Ovary (tissue), 9 donors: ENCODE measurements around the gene HPSE2. TPM values are rescaled to one million over a fixed set of nuclear protein-coding genes. Genes with fewer than 3 reads are reported as not detected.
"Not testable (repeated sequence)": the region's sequence is repeated elsewhere in the genome, so short reads cannot be mapped to it uniquely, and the experiment has no call there.

ENCODE experiments used
- DNase-seq, 5 donors: peaks; one replicate each; pipeline ENCODE4 v3.0.0-alpha.2; 2019 to 2020
- H3K27ac ChIP-seq, 2 donors: fragments of 200-600 bp; one replicate each; pipeline versions ENCODE4 v1.5.1 to v1.8.0; 2019 to 2022
- H3K27me3 ChIP-seq: fragments of 200-600 bp; one replicate; pipeline ENCODE4 v1.8.0; 2022
- H3K36me3 ChIP-seq: fragments of 200-600 bp; sonication (generic); one replicate; pipeline ENCODE4 v1.5.1; 2019
- H3K4me1 ChIP-seq: one replicate; pipeline ENCODE4 v1.8.1; 2013; ENCODE audit warnings: mild to moderate bottlenecking, moderate library complexity; ENCODE audit not compliant: insufficient read depth
- H3K4me3 ChIP-seq: fragments of 200-600 bp; sonication (generic); one replicate; pipeline ENCODE4 v1.5.1; 2017
- H3K9me3 ChIP-seq, 2 donors: fragments of 200-600 bp in 1 of 2; sonication (generic) in 1 of 2; one replicate each; pipeline versions ENCODE4 v1.5.1 to v1.8.1; 2013 to 2019; ENCODE audit warnings: mild to moderate bottlenecking in 1 of 2, moderate library complexity in 1 of 2
- EP300 ChIP-seq: sonication (generic); formaldehyde crosslinking; IDR thresholded peaks from one replicate; pipeline ENCODE4 v1.6.1; 2017; ENCODE audit warnings: antibody characterized with exemption
- POLR2A ChIP-seq: fragments of 450-650 bp; IDR thresholded peaks from one replicate; pipeline ENCODE4 v1.6.1; 2017; ENCODE audit warnings: antibody characterized with exemption, mild to moderate bottlenecking, moderate library complexity
- WGBS, 3 donors: extraction: QIAGEN DNeasy Blood & Tissue Kit in 1 of 3; methylation state at CpG; one replicate each; pipeline versions ENCODE4 v1.1.5 to v1.1.7; 2013 to 2017; 5-methylcytosine and 5-hydroxymethylcytosine counted together
- intact Hi-C, 4 donors: fragments of 100-400 bp; cut with DNase I; formaldehyde crosslinking; loops; one replicate each; pipeline versions ENCODE4 v1.11.0 to v1.15.1; 2022 to 2023
- polyA plus RNA-seq, 2 donors: library from polyadenylated mRNA; stranded (reverse); fragments of 200-250 nt in 1 of 2; fragments of 350-450 nt in 1 of 2; fragmentation: Illumina TruSeq in 1 of 2; extraction: RNeasy Lipid Tissue Mini Kit (QIAGEN cat#74804) in 1 of 2; gene quantifications; one replicate each; pipeline ENCODE4 v1.2.3, GENCODE V29; 2013 to 2014
- total RNA-seq, 7 donors: library from RNA; depleted of rRNA in 2 of 7; stranded (reverse); fragments of >200 nt in 2 of 7; fragmentation: NEBNext Ultra II Directional in 3 of 7; extraction: Animal tissue kit (Norgen Biotek cat#: 25700) in 3 of 7; gene quantifications; one replicate each; pipeline versions ENCODE4 v1.1.0 to v1.2.4, GENCODE V29; 2016 to 2023
- TF ChIP-seq, protein P1 (sequence below), 3 donors: fragments of 450-650 bp in 2 of 3; fragments of 200-600 bp in 1 of 3; IDR thresholded peaks; one replicate each; pipeline versions ENCODE4 v1.5.1 to v1.8.0; 2016 to 2022; ENCODE audit warnings: antibody characterized with exemption in 3 of 3, mild to moderate bottlenecking in 1 of 3
- donor health status: DM: no; HTN: no; CAD: no; lungs with moderate emphysema.
- donor health status: DM: no; HTN: no; CAD: no.
- donor health status: Bipolar disorder and iron deficiency.
- donor health status: DM: yes; HTN: yes; CAD: no.
- donor health status: DM: no; HTN: no; CAD: no.
- donor health status: DM: yes; HTN: yes; CAD: no.

HPSE2 gene
- total and polyA plus RNA-seq, 9 donors = 0.07 to 1.2 (median 0.12) TPM; not detected in 4

DNA sequence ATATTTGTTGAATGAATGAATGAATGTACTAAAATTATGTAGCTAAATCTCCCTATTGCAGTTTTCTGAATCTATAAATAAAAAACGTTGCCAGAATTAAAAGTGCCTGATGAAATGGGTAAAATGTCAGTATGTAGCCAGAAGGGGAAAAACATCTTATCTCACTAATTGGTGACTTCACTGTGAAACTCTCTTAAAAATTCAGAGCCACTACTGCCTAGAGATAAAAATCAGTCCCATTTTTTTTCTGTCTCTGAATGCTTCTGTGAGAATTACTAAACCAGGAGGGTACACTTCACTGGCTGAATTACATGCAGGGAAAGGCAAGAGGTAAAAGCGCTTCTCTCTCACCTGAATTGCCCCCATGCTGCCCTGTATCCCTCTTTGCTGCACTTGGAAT is 719.3 kb downstream of the HPSE2 start:
- 56 to 67% (median 61%) methylated on average over 2 of the region's 2 CpGs for WGBS, 3 donors
- H3K27ac ChIP-seq = no peak overlapping the region
- H3K9me3 ChIP-seq = no peaks in the 10 kb centered on the region
- H3K27me3 ChIP-seq = no peaks in the 10 kb centered on the region
- H3K4me1 ChIP-seq = no peaks in the 10 kb centered on the region
- no peak overlapping the region for H3K4me3 ChIP-seq
- intact Hi-C loops = no loop called here
- TF ChIP-seq EP300 = no peak
- TF ChIP-seq POLR2A = no peak
- TF ChIP-seq, protein P1, sequence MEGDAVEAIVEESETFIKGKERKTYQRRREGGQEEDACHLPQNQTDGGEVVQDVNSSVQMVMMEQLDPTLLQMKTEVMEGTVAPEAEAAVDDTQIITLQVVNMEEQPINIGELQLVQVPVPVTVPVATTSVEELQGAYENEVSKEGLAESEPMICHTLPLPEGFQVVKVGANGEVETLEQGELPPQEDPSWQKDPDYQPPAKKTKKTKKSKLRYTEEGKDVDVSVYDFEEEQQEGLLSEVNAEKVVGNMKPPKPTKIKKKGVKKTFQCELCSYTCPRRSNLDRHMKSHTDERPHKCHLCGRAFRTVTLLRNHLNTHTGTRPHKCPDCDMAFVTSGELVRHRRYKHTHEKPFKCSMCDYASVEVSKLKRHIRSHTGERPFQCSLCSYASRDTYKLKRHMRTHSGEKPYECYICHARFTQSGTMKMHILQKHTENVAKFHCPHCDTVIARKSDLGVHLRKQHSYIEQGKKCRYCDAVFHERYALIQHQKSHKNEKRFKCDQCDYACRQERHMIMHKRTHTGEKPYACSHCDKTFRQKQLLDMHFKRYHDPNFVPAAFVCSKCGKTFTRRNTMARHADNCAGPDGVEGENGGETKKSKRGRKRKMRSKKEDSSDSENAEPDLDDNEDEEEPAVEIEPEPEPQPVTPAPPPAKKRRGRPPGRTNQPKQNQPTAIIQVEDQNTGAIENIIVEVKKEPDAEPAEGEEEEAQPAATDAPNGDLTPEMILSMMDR (IDR thresholded peaks at IDR 0.05) = no peak
- DNase-seq = no peak
- no peaks in the 10 kb centered on the region for H3K36me3 ChIP-seq

- DNase-seq = no peak
- Histone ChIP-seq H3K4me3 (no peak overlapping the region), H3K27ac (no peak overlapping the region), H3K9me3 (no peaks in the 10 kb centered on the region), H3K27me3 (no peaks in the 10 kb centered on the region), H3K36me3 (no peaks in the 10 kb centered on the region), H3K4me1 (no peaks in the 10 kb centered on the region)
- WGBS, 3 donors = 84 to 87% (median 85%) methylated on average over 1 of the region's 1 CpG
- intact Hi-C loops = no loop called here
- no peak for TF ChIP-seq EP300
These were observed 721.9 kb downstream of the HPSE2 start for GRCh38 chr10:98513704-98514103.

DNA sequence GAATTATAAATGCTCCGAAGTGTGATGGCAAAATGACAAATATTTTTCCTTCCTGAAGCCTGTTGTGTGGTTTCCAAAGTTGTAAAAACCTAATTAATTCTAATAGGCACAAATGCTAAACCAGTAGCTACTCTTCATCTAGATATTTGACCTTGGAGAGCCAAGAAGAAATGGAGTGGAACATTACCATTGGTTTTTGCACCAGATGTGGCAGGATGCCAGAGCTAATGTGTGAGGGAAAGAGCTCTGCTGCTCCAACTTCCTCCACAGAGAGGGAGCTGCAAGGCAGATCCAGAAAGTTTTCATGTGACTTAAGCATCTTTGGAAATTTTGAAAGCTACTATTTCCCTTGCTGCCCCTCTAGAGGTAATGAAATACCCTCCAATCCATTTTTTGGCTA is 723.8 kb downstream of the HPSE2 start:
- no peak for TF ChIP-seq EP300
- TF ChIP-seq POLR2A = no peak
- TF ChIP-seq, protein P1 (IDR thresholded peaks at IDR 0.05) = no peak
- H3K9me3 ChIP-seq = no peaks in the 10 kb centered on the region
- H3K36me3 ChIP-seq = no peaks in the 10 kb centered on the region
- no peak overlapping the region for H3K4me3 ChIP-seq
- no peak overlapping the region for H3K27ac ChIP-seq
- no peak for DNase-seq
- H3K27me3 ChIP-seq = no peaks in the 10 kb centered on the region
- no peaks in the 10 kb centered on the region for H3K4me1 ChIP-seq
- intact Hi-C loops = no loop called here
- 75 to 84% (median 79%) methylated on average over 1 of the region's 1 CpG for WGBS, 3 donors

- no peaks in the 10 kb centered on the region for H3K4me1 ChIP-seq
- no peak overlapping the region for H3K4me3 ChIP-seq
- DNase-seq = no peak
- H3K36me3 ChIP-seq = no peaks in the 10 kb centered on the region
- intact Hi-C loops = no loop called here
- no peak overlapping the region for H3K27ac ChIP-seq
- 89 to 91% (median 89%) methylated on average over 4 of the region's 4 CpGs for WGBS, 3 donors
- no peak for TF ChIP-seq EP300
- no peak for TF ChIP-seq POLR2A
- TF ChIP-seq, protein P1 (IDR thresholded peaks at IDR 0.05) = no peak
- H3K27me3 ChIP-seq = no peaks in the 10 kb centered on the region
- no peaks in the 10 kb centered on the region for H3K9me3 ChIP-seq
These were observed 725.1 kb downstream of the HPSE2 start for GRCh38 chr10:98510412-98510995.

- 74 to 79% (median 79%) methylated on average over 7 of the region's 7 CpGs for WGBS, 3 donors
- Histone ChIP-seq H3K36me3 (no peaks in the 10 kb centered on the region), H3K4me1 (no peaks in the 10 kb centered on the region), H3K4me3 (no peak overlapping the region), H3K9me3 (no peaks in the 10 kb centered on the region), H3K27ac (no peak overlapping the region), H3K27me3 (no peaks in the 10 kb centered on the region)
- intact Hi-C loops = no loop called here
- no peak for DNase-seq
- TF ChIP-seq POLR2A (no peak), EP300 (no peak)
- TF ChIP-seq, protein P1 (IDR thresholded peaks at IDR 0.05) = no peak
These were observed 725.9 kb downstream of the HPSE2 start for GRCh38 chr10:98509745-98510144.

DNA sequence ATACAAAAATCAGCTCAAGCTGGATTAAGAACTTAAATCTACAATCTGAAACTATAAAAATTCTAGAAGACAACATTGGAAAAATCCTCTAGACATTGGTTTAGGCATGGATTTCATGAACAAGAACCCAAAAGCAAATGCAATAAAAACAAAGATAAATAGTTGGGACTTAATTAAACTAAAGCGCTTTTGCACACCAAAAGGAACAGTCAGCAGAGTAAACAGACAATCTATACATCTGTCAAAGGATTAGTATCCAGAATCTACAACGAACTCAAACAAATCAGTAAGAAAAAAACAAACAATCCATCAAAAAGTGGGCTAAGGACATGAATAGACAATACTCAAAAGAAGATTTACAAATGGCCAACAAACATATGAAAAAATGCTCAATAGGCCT is 733.1 kb downstream of the HPSE2 start:
- 90 to 95% (median 93%) methylated on average over 2 of the region's 2 CpGs for WGBS, 3 donors
- intact Hi-C loops, H3K36me3 ChIP-seq, DNase-seq, H3K27ac ChIP-seq, H3K4me1 ChIP-seq, H3K27me3 ChIP-seq, H3K9me3 ChIP-seq, H3K4me3 ChIP-seq: not testable (repeated sequence)
